OCI-LY1 (cell line): ENCODE results near the gene ZNF396.

Source experiments
- H2AFZ ChIP-seq: fragments of 200-600 bp; sonication (generic), shearing (Covaris generic); 2 replicates; pipeline ENCODE4 v1.6.0; 2014; ENCODE audit warnings: antibody characterized with exemption, mild to moderate bottlenecking, low read length
- H3F3A ChIP-seq: fragments of 200-600 bp; sonication (generic), shearing (Covaris generic); 2 replicates; pipeline ENCODE4 v1.6.0; 2014; ENCODE audit warnings: mild to moderate bottlenecking, antibody characterized with exemption, low read length, moderate library complexity; ENCODE audit not compliant: insufficient read depth
- H3K27ac ChIP-seq: fragments of 200-600 bp; sonication (generic); 2 replicates; pipeline ENCODE4 v1.5.1; 2014; ENCODE audit warnings: low read length, mixed run types, mild to moderate bottlenecking, low read depth; ENCODE audit not compliant: poor library complexity, severe bottlenecking
- H3K27me3 ChIP-seq: fragments of 200-600 bp; sonication (generic); 2 replicates; pipeline ENCODE4 v1.6.0; 2014; ENCODE audit warnings: antibody characterized with exemption, mild to moderate bottlenecking, low read length, moderate library complexity; ENCODE audit not compliant: insufficient read depth
- H3K36me3 ChIP-seq: fragments of 200-600 bp; sonication (generic); 2 replicates; pipeline ENCODE4 v1.6.1; 2014; ENCODE audit warnings: mild to moderate bottlenecking, antibody characterized with exemption, low read length, moderate library complexity, mixed read lengths; ENCODE audit not compliant: insufficient read depth
- H3K4me1 ChIP-seq: fragments of 200-600 bp; sonication (generic); 2 replicates; pipeline ENCODE4 v1.5.1; 2014; ENCODE audit warnings: mild to moderate bottlenecking, low read length, moderate library complexity; ENCODE audit not compliant: insufficient read depth, severe bottlenecking
- H3K4me2 ChIP-seq: fragments of 200-600 bp; sonication (generic), shearing (Covaris generic); 2 replicates; pipeline ENCODE4 v1.6.1; 2014; ENCODE audit warnings: low read length
- H3K4me3 ChIP-seq: fragments of 200-600 bp; sonication (generic); 2 replicates; pipeline ENCODE4 v1.5.1; 2014; ENCODE audit warnings: low read length, low read depth, mild to moderate bottlenecking, mixed read lengths; ENCODE audit not compliant: poor library complexity, severe bottlenecking
- H3K79me2 ChIP-seq: fragments of 200-600 bp; shearing (Covaris generic); 2 replicates; pipeline ENCODE4 v1.6.1; 2016; ENCODE audit warnings: mixed run types, low read length, mixed read lengths; ENCODE audit not compliant: insufficient read depth
- H3K9ac ChIP-seq: fragments of 200-600 bp; sonication (generic), shearing (Covaris generic); 2 replicates; pipeline ENCODE4 v1.6.1; 2014; ENCODE audit warnings: mild to moderate bottlenecking, low read length, mixed read lengths
- H3K9me2 ChIP-seq: fragments of 200-600 bp; sonication (generic), shearing (Covaris generic); 2 replicates; pipeline ENCODE4 v1.6.1; 2014; ENCODE audit warnings: low read depth, mild to moderate bottlenecking, low read length, mixed read lengths
- H3K9me3 ChIP-seq: fragments of 200-600 bp; shearing (Covaris generic); 2 replicates; pipeline ENCODE4 v1.6.1; 2014; ENCODE audit warnings: low read length, mixed read lengths
- H4K20me1 ChIP-seq: fragments of 200-600 bp; sonication (generic), shearing (Covaris generic); 2 replicates; pipeline ENCODE4 v1.6.0; 2016; ENCODE audit warnings: mild to moderate bottlenecking, low read length; ENCODE audit not compliant: insufficient read depth
- EZH2 ChIP-seq: fragments of 200-600 bp; sonication (generic), shearing (Covaris generic); IDR thresholded peaks from 2 replicates; pipeline ENCODE4 v1.8.0; 2017; ENCODE audit warnings: borderline replicate concordance, mixed run types, mild to moderate bottlenecking, antibody characterized with exemption, low read length, moderate library complexity, mixed read lengths
- TF ChIP-seq, protein P1 (sequence below): fragments of 200-600 bp; sonication (generic), shearing (Covaris generic); IDR thresholded peaks from 2 replicates; pipeline ENCODE4 v1.5.1; 2017; ENCODE audit warnings: mild to moderate bottlenecking, antibody characterized with exemption, low read length, moderate library complexity, mixed read lengths

The ZNF396 gene

DNA sequence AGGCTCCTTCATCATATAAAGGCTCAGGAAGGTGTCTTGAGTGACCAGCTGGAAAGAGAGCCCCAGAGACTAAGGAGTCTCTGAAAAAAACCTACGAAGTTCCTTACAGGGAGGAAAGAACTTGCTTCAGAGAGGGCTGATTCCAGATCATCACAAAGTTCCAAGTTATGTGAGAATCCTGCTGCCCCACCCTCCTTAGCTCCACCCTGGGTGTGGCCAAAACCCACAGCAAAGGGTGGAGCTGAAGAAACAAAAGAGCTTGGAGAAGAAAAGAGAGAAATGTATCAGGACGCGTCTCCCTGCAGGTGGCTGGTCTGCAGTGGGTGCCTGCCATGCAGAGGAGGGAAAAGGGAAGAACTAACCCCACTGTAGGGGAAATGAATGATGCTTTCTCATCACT, 32.8 kb upstream of the ZNF396 start:
- no peak overlapping the region for H3K4me3 ChIP-seq
- TF ChIP-seq, protein P1, sequence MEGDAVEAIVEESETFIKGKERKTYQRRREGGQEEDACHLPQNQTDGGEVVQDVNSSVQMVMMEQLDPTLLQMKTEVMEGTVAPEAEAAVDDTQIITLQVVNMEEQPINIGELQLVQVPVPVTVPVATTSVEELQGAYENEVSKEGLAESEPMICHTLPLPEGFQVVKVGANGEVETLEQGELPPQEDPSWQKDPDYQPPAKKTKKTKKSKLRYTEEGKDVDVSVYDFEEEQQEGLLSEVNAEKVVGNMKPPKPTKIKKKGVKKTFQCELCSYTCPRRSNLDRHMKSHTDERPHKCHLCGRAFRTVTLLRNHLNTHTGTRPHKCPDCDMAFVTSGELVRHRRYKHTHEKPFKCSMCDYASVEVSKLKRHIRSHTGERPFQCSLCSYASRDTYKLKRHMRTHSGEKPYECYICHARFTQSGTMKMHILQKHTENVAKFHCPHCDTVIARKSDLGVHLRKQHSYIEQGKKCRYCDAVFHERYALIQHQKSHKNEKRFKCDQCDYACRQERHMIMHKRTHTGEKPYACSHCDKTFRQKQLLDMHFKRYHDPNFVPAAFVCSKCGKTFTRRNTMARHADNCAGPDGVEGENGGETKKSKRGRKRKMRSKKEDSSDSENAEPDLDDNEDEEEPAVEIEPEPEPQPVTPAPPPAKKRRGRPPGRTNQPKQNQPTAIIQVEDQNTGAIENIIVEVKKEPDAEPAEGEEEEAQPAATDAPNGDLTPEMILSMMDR: no peak
- TF ChIP-seq EZH2: no peak
- no peaks in the 10 kb centered on the region for H3K36me3 ChIP-seq
- H3K9ac ChIP-seq: no peak overlapping the region
- no peak overlapping the region for H2AFZ ChIP-seq
- no peaks in the 10 kb centered on the region for H4K20me1 ChIP-seq
- no peaks in the 10 kb centered on the region for H3K79me2 ChIP-seq
- H3K4me1 ChIP-seq: peaks cover 21% of the 10 kb centered on the region
- H3K4me2 ChIP-seq: no peak overlapping the region
- H3K27ac ChIP-seq: no peak overlapping the region
- no peaks in the 10 kb centered on the region for H3K9me3 ChIP-seq
- no peaks in the 10 kb centered on the region for H3K9me2 ChIP-seq
- no peaks in the 10 kb centered on the region for H3K27me3 ChIP-seq
- no peaks in the 10 kb centered on the region for H3F3A ChIP-seq

DNA sequence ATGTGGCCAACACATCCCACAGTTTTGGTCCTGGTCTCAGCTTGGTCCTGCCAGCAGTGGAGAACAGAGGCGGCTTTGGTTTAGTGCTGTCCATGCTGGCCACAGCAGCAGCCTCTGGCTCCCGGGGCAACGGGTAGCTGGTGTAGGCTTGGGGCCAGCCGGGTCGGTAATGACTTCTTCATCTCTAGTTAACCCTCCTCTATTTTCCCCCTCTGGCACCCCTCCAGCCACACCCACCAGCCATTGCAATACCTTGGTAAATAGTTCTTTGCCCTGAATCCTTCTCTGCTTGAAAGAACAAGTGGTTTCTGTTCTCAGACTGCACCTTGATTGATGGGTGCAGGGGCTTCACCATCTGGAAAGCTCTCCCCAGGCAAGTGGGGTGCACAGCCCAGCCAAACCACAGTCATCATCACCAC, 31.7 kb upstream of the ZNF396 start:
- H3K9ac ChIP-seq: no peak overlapping the region
- no peaks in the 10 kb centered on the region for H3K36me3 ChIP-seq
- no peaks in the 10 kb centered on the region for H3K27me3 ChIP-seq
- H4K20me1 ChIP-seq: no peaks in the 10 kb centered on the region
- H3K4me2 ChIP-seq: no peak overlapping the region
- H3K4me3 ChIP-seq: no peak overlapping the region
- no peaks in the 10 kb centered on the region for H3F3A ChIP-seq
- peaks cover 21% of the 10 kb centered on the region for H3K4me1 ChIP-seq
- no peaks in the 10 kb centered on the region for H3K9me2 ChIP-seq
- H3K79me2 ChIP-seq: no peaks in the 10 kb centered on the region
- no peaks in the 10 kb centered on the region for H3K9me3 ChIP-seq
- H2AFZ ChIP-seq: no peak overlapping the region
- no peak overlapping the region for H3K27ac ChIP-seq
- TF ChIP-seq, protein P1: no peak

DNA sequence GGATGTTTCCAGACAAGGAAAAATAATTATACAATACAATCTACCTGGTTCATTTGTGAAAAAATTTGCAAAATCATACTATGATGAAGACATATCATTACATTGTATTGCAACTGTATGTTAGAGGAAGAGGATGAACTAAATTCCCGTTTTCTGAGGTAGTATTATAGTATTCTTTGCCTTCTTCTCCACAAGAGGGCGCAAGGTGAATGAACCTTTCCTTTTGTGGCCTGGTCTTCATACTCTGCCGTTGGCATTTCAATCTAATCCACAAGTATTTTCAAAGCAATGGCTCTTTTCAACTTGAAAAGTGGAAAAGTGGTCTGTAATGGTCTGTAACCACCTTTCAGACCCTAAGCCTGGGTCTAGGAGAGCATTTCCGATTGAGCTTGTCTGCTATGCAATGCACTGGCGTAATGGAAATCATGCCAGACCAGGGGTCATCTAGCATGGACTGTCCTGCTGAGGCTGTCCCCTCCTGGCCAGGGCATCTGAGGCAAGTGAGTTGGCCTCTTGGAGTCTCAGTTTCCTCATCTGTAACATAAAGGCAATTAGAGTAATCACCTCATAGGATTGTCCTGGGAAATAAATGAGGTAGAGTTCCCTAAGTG, 30.8 kb upstream of the ZNF396 start:
- Histone ChIP-seq H3F3A (no peaks in the 10 kb centered on the region), H3K79me2 (no peaks in the 10 kb centered on the region), H3K4me1 (peaks cover 20% of the 10 kb centered on the region), H3K27me3 (no peaks in the 10 kb centered on the region), H3K9me2 (no peaks in the 10 kb centered on the region), H4K20me1 (no peaks in the 10 kb centered on the region), H2AFZ (no peak overlapping the region), H3K27ac (no peak overlapping the region), H3K4me3 (no peak overlapping the region), H3K36me3 (no peaks in the 10 kb centered on the region), H3K4me2 (no peak overlapping the region), H3K9ac (no peak overlapping the region), H3K9me3 (no peaks in the 10 kb centered on the region)
- TF ChIP-seq, protein P1: peak; percentile 87
- no peak for TF ChIP-seq EZH2
